Kidney glomerular epithelial cell (primary cell): ENCODE data around the gene AP1S1.
"Not testable (repeated sequence)": the region's sequence is repeated elsewhere in the genome, so short reads cannot be mapped to it uniquely, and the experiment has no call there.

Experiments used
- DNase-seq: peaks from one replicate; lab custom pipeline; 2025; lab: John Stamatoyannopoulos, UW

Gene AP1S1

DNA sequence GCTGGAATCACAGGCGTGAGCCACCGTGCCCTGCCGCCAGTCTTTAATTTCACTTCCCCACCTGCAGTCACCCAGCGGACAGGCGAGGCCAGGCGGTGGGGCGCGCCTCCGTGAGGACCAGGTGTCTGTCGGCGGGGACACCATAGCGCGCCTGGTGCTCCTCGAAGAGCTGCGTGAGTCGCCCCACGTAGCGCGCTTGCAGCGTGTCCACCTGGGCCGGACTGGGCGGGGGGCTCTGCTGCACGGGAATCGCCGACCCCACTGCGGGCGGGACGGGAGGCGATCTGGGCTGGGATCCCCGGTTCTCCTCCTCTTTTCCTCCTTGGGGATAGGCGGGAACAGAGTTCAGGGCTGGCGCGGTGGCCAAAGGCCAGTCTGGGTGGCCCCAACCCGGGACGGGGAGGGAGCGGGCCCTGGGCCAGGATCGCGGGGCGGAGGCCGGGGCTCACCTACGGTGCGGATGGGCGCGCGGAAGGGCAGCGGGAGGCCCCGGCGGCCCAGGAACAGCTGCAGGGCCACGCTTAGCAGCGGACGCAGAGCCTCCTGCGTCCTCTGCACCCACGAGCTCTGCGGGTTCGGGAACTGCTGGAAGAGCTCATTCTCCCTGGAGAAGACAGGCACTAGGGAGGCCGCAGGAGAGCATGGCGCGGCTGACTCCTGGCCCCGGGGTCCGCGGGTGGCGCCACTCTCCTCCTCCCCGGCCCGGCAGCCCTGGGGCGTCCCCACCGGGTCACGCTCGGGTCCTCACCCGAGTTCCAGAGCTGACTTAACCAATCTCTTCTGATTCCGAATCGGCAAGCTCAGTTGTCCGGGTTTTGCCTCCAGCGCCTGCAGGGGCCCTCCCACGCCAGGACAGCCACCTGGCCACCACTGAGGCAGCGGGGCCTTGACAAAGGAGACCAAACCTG lies 47.7 kb downstream of the AP1S1 start:
- DNase-seq, result no peak

DNA sequence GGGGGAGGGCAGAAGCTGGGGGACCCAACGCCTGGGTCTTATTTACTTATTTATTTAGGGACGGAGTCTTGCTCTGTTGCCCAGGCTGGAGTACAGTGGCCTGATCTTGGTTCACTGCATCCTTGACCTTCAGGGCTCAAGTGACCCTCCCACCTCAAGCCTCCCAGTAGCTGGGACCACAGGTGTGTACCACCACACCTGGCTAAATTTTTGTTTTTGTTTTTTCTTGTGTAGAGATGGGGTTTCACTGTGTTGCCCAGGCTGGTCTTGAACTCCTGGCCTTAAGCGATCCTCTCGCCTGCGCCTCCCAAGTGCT lies 48.3 kb downstream of the AP1S1 start:
- DNase-seq, result no peak

GRCh38 chr7:101203740-101204738 lies 49.8 kb downstream of the AP1S1 start:
- DNase-seq, result not testable (repeated sequence)

- no peak for DNase-seq
Observed at GRCh38 chr7:101205901-101206664, 51.8 kb downstream of the AP1S1 start.

DNA sequence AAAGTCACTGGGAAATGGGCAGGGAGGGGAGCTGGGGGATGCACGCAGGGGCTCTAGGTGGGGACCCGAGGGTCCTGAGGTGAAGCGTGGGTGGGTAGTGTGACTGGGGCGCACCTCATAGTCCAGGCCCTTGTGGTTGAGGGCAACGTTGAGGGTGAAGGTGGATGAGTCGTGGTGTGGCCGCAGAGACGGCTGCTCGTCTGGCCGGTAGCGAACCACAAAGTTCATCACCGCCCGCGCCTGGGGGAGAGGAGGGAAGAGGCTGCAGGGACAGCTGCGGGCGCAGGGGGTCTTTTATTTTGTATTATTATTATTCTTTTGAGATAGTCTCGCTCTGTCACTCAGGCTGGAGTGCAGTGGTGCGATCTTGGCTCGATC lies 52.4 kb downstream of the AP1S1 start:
- no peak for DNase-seq

DNA sequence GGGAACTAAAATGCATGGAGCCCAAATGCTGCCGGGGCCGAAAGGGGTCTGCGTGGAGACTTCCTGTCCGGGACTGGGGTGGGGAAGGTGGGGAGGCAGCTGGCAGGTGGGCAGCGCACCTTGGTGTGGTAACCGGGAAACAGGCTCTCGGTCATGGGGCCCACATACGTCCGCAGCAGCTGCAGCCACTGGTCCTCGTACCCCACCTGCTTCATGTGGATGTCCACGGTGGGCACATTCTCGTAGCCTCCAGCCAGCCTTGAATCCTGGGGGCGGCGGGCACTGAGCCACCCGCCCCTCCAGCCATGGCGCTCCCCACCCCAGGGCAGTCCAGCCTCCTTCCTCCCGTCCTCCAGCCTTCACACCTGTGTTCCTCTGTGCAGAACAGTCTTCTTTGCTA lies 53.2 kb downstream of the AP1S1 start:
- DNase-seq, result no peak

GRCh38 chr7:101208794-101209193 lies 54.5 kb downstream of the AP1S1 start:
- DNase-seq, result no peak

DNA sequence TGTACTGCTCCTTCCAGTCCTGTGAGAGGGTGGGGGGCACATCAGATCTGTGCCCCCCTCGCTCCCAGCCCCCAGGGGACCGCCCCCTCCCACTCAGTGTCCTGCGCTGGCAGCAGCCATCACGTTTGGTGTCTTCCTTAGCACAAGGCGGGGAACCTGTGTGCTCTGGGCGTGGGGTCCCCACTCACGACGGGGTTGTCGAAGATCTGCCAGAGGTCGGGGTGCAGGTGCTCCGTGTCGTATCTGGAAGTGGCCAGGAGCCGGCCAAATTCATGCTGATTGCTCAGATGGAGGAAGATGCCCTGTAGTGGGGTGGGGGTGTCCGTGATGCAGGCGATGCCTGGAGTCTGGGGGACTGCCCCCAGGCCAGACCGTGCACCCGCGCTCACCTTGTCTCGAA lies 55.9 kb downstream of the AP1S1 start:
- no peak for DNase-seq
